ENCODE results near the gene IER5L. TPM values are rescaled to one million over a fixed set of nuclear protein-coding genes. Genes with fewer than 3 reads are reported as not detected.

IER5L gene
- total RNA-seq, 4 donors from 2014 or later: 0.92 to 3.4 (median 2.9) TPM

GRCh38 chr9:129208207-129209032 is 30.4 kb upstream of the IER5L start:
- intact Hi-C loops (cut with DNase I; ENCODE audit: low total_unique reads): no loop called here
- in situ Hi-C loops (cut with MboI; ENCODE audit: low sequenced_read_pairs in 4 of 4): no loop called here
- Histone ChIP-seq H3K4me1 (no peaks in the 10 kb centered on the region), H3K27me3 (no peaks in the 10 kb centered on the region), H3K27ac (no peak overlapping the region), H3K36me3 (no peaks in the 10 kb centered on the region), H3K4me3 (no peak overlapping the region), H3K9me3 (no peaks in the 10 kb centered on the region)
- DNase-seq (no peak), ATAC-seq (no peak)
- TF ChIP-seq CTCF (IDR thresholded peaks at IDR 0.05 in 4 of 5, conservative IDR thresholded peaks at IDR 0.05 in 1 of 5): no peak

GRCh38 chr9:129206905-129207304 is 28.8 kb upstream of the IER5L start:
- Histone ChIP-seq H3K9me3 (no peaks in the 10 kb centered on the region), H3K4me1 (no peaks in the 10 kb centered on the region), H3K4me3 (no peak overlapping the region), H3K27ac (no peak overlapping the region), H3K27me3 (no peaks in the 10 kb centered on the region), H3K36me3 (no peaks in the 10 kb centered on the region)
- intact Hi-C loops (cut with DNase I; ENCODE audit: low total_unique reads): no loop called here
- ATAC-seq: no peak
- TF ChIP-seq POLR2A (IDR thresholded peaks at IDR 0.05) (no peak), CTCF (IDR thresholded peaks at IDR 0.05 in 4 of 5, conservative IDR thresholded peaks at IDR 0.05 in 1 of 5) (no peak)
- DNase-seq: no peak
- in situ Hi-C loops (cut with MboI; ENCODE audit: low sequenced_read_pairs in 4 of 4): no loop called here

GRCh38 chr9:129206401-129206800 is 28.3 kb upstream of the IER5L start:
- no peaks in the 10 kb centered on the region for H3K9me3 ChIP-seq
- intact Hi-C loops (cut with DNase I; ENCODE audit: low total_unique reads): no loop called here
- TF ChIP-seq CTCF (IDR thresholded peaks at IDR 0.05 in 4 of 5, conservative IDR thresholded peaks at IDR 0.05 in 1 of 5) (no peak), POLR2A (IDR thresholded peaks at IDR 0.05) (no peak)
- in situ Hi-C loops (cut with MboI; ENCODE audit: low sequenced_read_pairs in 4 of 4): no loop called here
- DNase-seq (no peak), ATAC-seq (no peak)
- H3K27me3 ChIP-seq: no peaks in the 10 kb centered on the region
- no peaks in the 10 kb centered on the region for H3K36me3 ChIP-seq
- H3K4me3 ChIP-seq: no peak overlapping the region
- no peak overlapping the region for H3K27ac ChIP-seq
- H3K4me1 ChIP-seq: no peaks in the 10 kb centered on the region

- ATAC-seq (no peak), DNase-seq (no peak)
- H3K27ac ChIP-seq: no peak overlapping the region
- H3K27me3 ChIP-seq: no peaks in the 10 kb centered on the region
- H3K4me3 ChIP-seq: no peak overlapping the region
- intact Hi-C loops (cut with DNase I; ENCODE audit: low total_unique reads): no loop called here
- H3K4me1 ChIP-seq: no peaks in the 10 kb centered on the region
- in situ Hi-C loops (cut with MboI; ENCODE audit: low sequenced_read_pairs in 4 of 4): no loop called here
- H3K36me3 ChIP-seq: no peaks in the 10 kb centered on the region
- no peaks in the 10 kb centered on the region for H3K9me3 ChIP-seq
- TF ChIP-seq CTCF (IDR thresholded peaks at IDR 0.05 in 4 of 5, conservative IDR thresholded peaks at IDR 0.05 in 1 of 5): no peak
- no peak for TF ChIP-seq POLR2A (IDR thresholded peaks at IDR 0.05)
Measured at GRCh38 chr9:129204840-129205239, 26.8 kb upstream of the IER5L start.

All from gastrocnemius medialis (tissue), 4 donors.